DOHH2 (cell line): Measurements from ENCODE around the gene SPATA33.

ENCODE experiments used
- EZH2phosphoT487 ChIP-seq: fragments of 200-600 bp; sonication (generic); IDR thresholded peaks from 2 replicates; pipeline ENCODE4 v1.6.1; 2017; ENCODE audit warnings: borderline replicate concordance, mild to moderate bottlenecking, antibody characterized with exemption, low read length, moderate library complexity, mixed read lengths
- TF ChIP-seq, protein P1 (sequence below): fragments of 200-600 bp; sonication (generic); IDR thresholded peaks from one replicate; pipeline ENCODE4 v1.5.1; 2014; ENCODE audit warnings: antibody characterized with exemption, mild to moderate bottlenecking, low read depth, low read length; ENCODE audit not compliant: poor library complexity, severe bottlenecking

DNA sequence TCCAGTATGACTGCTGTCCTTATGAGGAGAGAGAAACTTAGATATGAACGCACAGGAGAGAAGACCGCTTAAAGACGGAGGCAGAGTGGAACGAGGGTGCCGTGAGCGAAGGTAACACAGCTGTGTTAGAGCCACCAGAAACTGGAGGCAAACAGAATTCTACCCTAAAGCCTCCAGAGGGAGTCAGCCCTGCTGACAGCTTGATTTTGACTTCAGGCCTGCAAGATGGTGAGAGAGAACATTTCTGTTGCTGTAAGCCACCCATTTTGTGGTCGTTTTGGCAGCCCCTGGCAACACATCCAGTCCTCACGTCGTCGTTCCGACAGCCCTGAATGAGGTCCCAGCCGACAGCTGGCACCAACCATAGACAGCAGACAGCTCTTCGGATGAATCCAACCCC, 46.6 kb downstream of the SPATA33 start:
- TF ChIP-seq, protein P1, sequence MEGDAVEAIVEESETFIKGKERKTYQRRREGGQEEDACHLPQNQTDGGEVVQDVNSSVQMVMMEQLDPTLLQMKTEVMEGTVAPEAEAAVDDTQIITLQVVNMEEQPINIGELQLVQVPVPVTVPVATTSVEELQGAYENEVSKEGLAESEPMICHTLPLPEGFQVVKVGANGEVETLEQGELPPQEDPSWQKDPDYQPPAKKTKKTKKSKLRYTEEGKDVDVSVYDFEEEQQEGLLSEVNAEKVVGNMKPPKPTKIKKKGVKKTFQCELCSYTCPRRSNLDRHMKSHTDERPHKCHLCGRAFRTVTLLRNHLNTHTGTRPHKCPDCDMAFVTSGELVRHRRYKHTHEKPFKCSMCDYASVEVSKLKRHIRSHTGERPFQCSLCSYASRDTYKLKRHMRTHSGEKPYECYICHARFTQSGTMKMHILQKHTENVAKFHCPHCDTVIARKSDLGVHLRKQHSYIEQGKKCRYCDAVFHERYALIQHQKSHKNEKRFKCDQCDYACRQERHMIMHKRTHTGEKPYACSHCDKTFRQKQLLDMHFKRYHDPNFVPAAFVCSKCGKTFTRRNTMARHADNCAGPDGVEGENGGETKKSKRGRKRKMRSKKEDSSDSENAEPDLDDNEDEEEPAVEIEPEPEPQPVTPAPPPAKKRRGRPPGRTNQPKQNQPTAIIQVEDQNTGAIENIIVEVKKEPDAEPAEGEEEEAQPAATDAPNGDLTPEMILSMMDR = no peak
- TF ChIP-seq EZH2phosphoT487 = no peak
